Upper lobe of left lung (tissue), 4 donors: ENCODE measurements around the gene SPRED1.

Source experiments
- CTCF ChIP-seq, 6 experiments: fragments of 450-650 bp in 4 of 6; fragments of 200-600 bp in 2 of 6; sonication (generic) in 2 of 6; IDR thresholded peaks; one replicate each; pipeline ENCODE4 v1.5.1; 2016 to 2019; ENCODE audit warnings: antibody characterized with exemption in 6 of 6
- POLR2A ChIP-seq, 4 donors: fragments of 450-650 bp; IDR thresholded peaks; one replicate each; pipeline ENCODE4 v1.5.1; 2016 to 2017; ENCODE audit warnings: antibody characterized with exemption in 4 of 4, mild to moderate bottlenecking in 2 of 4
- POLR2AphosphoS5 ChIP-seq, 2 donors: sonication (generic); formaldehyde crosslinking; IDR thresholded peaks; one replicate each; pipeline ENCODE4 v1.5.1; 2017; ENCODE audit warnings: antibody characterized with exemption in 2 of 2

GRCh38 chr15:38316311-38316710 is 63.7 kb downstream of the SPRED1 start:
- TF ChIP-seq CTCF (IDR thresholded peaks at IDR 0.05) (no peak), POLR2A (IDR thresholded peaks at IDR 0.05) (no peak), POLR2AphosphoS5 (IDR thresholded peaks at IDR 0.05) (no peak)
